BE2C (cell line): Measurements from ENCODE around the gene F2.

Experiments
- DNase-seq: peaks from one replicate; pipeline ENCODE4 v3.0.0-alpha.2; 2020
- H3K27me3 ChIP-seq: fragments of 250-450 bp; sonication (Bioruptor Pico); 2 replicates; pipeline ENCODE4 v1.5.1; 2020; ENCODE audit warnings: mild to moderate bottlenecking
- H3K36me3 ChIP-seq: fragments of 250-450 bp; sonication (Bioruptor Pico); 2 replicates; pipeline ENCODE4 v1.5.1; 2020; ENCODE audit warnings: mild to moderate bottlenecking
- H3K4me1 ChIP-seq: fragments of 250-450 bp; sonication (Bioruptor Pico); 2 replicates; pipeline ENCODE4 v1.5.1; 2020
- H3K4me3 ChIP-seq: 2 replicates; pipeline ENCODE4 v1.5.1; 2011; ENCODE audit warnings: low read depth, low read length
- H3K9me3 ChIP-seq: fragments of 250-450 bp; sonication (Bioruptor Pico); 2 replicates; pipeline ENCODE4 v1.5.1; 2020
- CTCF ChIP-seq: IDR thresholded peaks from 2 replicates; pipeline ENCODE4 v1.5.1; 2012; ENCODE audit warnings: mild to moderate bottlenecking, low read depth, low read length

The F2 gene

GRCh38 chr11:46738887-46739286, 19.9 kb downstream of the F2 start:
- H3K9me3 ChIP-seq = no peaks in the 10 kb centered on the region
- TF ChIP-seq CTCF = no peak
- no peaks in the 10 kb centered on the region for H3K4me1 ChIP-seq
- H3K36me3 ChIP-seq = peaks cover 17% of the 10 kb centered on the region
- DNase-seq = no peak
- no peak overlapping the region for H3K4me3 ChIP-seq
- no peaks in the 10 kb centered on the region for H3K27me3 ChIP-seq

- TF ChIP-seq CTCF = no peak
- Histone ChIP-seq H3K4me1 (no peaks in the 10 kb centered on the region), H3K27me3 (no peaks in the 10 kb centered on the region), H3K36me3 (peaks cover 31% of the 10 kb centered on the region), H3K9me3 (no peaks in the 10 kb centered on the region), H3K4me3 (no peak overlapping the region)
- DNase-seq = no peak
Observed at GRCh38 chr11:46741600-46742484, 22.8 kb downstream of the F2 start.

GRCh38 chr11:46743043-46743442, 24.0 kb downstream of the F2 start:
- Histone ChIP-seq H3K27me3 (no peaks in the 10 kb centered on the region), H3K9me3 (no peaks in the 10 kb centered on the region), H3K4me1 (no peaks in the 10 kb centered on the region), H3K4me3 (no peak overlapping the region), H3K36me3 (peaks cover 33% of the 10 kb centered on the region)
- no peak for DNase-seq
- TF ChIP-seq CTCF = no peak

GRCh38 chr11:46743693-46744339, 24.8 kb downstream of the F2 start:
- TF ChIP-seq CTCF = no peak
- H3K9me3 ChIP-seq = no peaks in the 10 kb centered on the region
- H3K4me1 ChIP-seq = no peaks in the 10 kb centered on the region
- H3K36me3 ChIP-seq = peaks cover 36% of the 10 kb centered on the region
- H3K27me3 ChIP-seq = no peaks in the 10 kb centered on the region
- no peak for DNase-seq
- H3K4me3 ChIP-seq = no peak overlapping the region

- no peak for TF ChIP-seq CTCF
- no peak for DNase-seq
- H3K9me3 ChIP-seq = no peaks in the 10 kb centered on the region
- H3K36me3 ChIP-seq = peaks cover 42% of the 10 kb centered on the region
- H3K27me3 ChIP-seq = no peaks in the 10 kb centered on the region
- no peak overlapping the region for H3K4me3 ChIP-seq
- H3K4me1 ChIP-seq = no peaks in the 10 kb centered on the region
Observed at GRCh38 chr11:46745328-46745727, 26.3 kb downstream of the F2 start.

- DNase-seq = no peak
- H3K9me3 ChIP-seq = no peaks in the 10 kb centered on the region
- no peaks in the 10 kb centered on the region for H3K4me1 ChIP-seq
- H3K4me3 ChIP-seq = no peak overlapping the region
- TF ChIP-seq CTCF = no peak
- H3K36me3 ChIP-seq = peaks cover 49% of the 10 kb centered on the region
- no peaks in the 10 kb centered on the region for H3K27me3 ChIP-seq
Observed at GRCh38 chr11:46745995-46746394, 27.0 kb downstream of the F2 start.
